Body of pancreas (tissue), 4 donors: ENCODE data around the gene TRAPPC4.

Experiments used
- POLR2A ChIP-seq, 3 donors: fragments of 450-650 bp; IDR thresholded peaks; one replicate each; pipeline ENCODE4 v1.6.1; 2016; ENCODE audit warnings: antibody characterized with exemption in 3 of 3, mild to moderate bottlenecking in 2 of 3
- TF ChIP-seq, protein P1 (sequence below), 7 experiments: fragments of 450-650 bp in 4 of 7; fragments of 200-600 bp in 3 of 7; sonication (generic) in 3 of 7; IDR thresholded peaks; one replicate each; pipeline ENCODE4 v1.5.1; 2016 to 2019; ENCODE audit warnings: antibody characterized with exemption in 7 of 7

DNA sequence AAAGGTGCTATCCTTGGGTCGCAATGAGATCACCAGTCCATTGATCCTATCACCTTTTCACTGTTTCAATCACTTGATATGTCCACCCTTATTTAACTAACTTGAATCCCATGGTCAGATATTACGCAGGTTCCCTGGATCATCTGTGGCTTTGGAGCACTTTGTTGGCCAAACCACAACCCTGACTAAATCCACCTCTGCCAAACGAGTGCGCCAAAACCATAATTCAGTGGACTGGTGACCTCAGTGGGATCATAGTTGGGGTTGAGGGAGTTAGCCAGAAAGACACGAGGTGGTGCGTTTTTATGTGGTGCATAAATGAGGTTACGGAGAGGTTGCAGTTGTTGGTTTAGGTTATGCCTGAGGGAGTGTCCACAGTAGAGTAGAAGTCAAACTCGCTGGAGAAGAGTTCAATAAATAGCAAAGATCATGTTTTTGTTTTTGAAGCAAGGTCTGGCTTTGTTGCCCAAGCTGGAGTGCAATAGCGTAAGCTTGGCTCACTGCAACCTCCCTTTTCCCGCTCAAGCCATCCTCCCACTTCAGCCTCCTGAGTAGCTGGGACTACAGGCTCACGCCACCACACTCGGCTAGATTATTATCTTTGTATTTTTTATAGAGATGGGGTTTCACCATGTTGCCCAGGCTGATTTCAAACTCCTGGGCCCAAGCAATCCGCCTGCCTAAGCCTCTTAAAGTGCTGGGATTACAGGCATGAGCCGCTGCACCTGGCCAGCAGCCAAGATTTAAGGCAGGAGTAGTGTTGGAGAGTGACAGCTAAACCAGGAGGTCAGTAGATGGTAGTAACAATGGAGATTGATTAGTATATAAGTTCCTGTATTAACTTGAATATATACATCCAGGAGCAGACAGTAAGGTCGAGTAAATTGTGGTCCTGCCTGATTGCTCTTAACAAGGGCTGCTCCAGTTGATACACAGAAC is 42.5 kb upstream of the TRAPPC4 start:
- TF ChIP-seq POLR2A (IDR thresholded peaks at IDR 0.05), result no peak
- TF ChIP-seq, protein P1, sequence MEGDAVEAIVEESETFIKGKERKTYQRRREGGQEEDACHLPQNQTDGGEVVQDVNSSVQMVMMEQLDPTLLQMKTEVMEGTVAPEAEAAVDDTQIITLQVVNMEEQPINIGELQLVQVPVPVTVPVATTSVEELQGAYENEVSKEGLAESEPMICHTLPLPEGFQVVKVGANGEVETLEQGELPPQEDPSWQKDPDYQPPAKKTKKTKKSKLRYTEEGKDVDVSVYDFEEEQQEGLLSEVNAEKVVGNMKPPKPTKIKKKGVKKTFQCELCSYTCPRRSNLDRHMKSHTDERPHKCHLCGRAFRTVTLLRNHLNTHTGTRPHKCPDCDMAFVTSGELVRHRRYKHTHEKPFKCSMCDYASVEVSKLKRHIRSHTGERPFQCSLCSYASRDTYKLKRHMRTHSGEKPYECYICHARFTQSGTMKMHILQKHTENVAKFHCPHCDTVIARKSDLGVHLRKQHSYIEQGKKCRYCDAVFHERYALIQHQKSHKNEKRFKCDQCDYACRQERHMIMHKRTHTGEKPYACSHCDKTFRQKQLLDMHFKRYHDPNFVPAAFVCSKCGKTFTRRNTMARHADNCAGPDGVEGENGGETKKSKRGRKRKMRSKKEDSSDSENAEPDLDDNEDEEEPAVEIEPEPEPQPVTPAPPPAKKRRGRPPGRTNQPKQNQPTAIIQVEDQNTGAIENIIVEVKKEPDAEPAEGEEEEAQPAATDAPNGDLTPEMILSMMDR (IDR thresholded peaks at IDR 0.05), result no peak
